ENCODE results near the gene LARGE1.

- no peak for TF ChIP-seq CTCF (IDR thresholded peaks at IDR 0.05; ENCODE audit: low read length)
- no peak for TF ChIP-seq EZH2 (IDR thresholded peaks at IDR 0.05; ENCODE audit: borderline replicate concordance, low read length)
Observed at GRCh38 chr22:33706100-33706499, 214.2 kb downstream of the LARGE1 start.
